ENCODE measurements around the gene CTDSP2. TPM values are rescaled to one million over a fixed set of nuclear protein-coding genes. Genes with fewer than 3 reads are reported as not detected.
A peak's percentile ranks its signal among the peaks of the same experiment; 100 is the strongest.

The CTDSP2 gene
- total RNA-seq, 1 donor from 2014 or later, result 99.5 TPM

- intact Hi-C loops (cut with DNase I), result no loop called here
- DNase-seq, result no peak
- ATAC-seq (ENCODE audit: poor library complexity), result no peak
Measured at GRCh38 chr12:57840726-57841125, 5.8 kb downstream of the CTDSP2 start.

GRCh38 chr12:57839996-57840395, 6.5 kb downstream of the CTDSP2 start:
- ATAC-seq (ENCODE audit: poor library complexity) (no peak), DNase-seq (no peak)
- intact Hi-C loops (cut with DNase I), result no loop called here

DNA sequence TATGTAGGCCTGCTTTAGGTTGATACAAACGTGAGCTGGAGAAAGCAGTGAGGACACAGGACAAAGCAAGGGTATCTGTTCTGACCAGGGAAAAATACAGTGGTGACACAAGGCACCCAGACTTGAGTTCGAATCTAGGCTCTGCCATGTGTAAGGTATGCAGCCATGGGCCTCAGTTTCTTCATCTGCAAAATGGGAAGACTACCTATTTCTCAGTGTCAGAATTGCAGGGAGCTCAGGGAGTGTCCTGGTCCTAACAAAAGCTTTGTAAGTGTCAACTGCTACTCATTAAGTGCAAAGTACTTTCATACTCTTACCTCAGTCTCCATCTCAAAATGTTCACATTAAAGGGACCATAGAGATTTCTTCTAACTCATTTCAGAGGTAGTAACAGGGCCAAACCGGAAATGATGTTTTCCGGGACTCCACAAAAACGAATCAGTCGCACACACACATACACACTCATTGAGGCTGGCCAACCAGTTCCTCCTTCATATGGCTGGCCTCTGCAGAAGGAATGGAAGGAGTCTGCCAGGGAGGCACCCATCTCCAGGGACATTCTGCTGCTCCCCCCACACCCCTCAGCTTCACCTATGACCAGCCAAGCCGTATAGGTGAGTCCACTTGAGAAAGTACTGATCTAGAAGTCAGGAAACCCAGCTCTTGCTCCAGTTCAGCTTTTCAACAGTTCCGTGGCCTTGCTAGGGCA, 7.8 kb downstream of the CTDSP2 start:
- DNase-seq, result no peak
- no peak for ATAC-seq (ENCODE audit: poor library complexity)
- intact Hi-C loops (cut with DNase I), result no loop called here

DNA sequence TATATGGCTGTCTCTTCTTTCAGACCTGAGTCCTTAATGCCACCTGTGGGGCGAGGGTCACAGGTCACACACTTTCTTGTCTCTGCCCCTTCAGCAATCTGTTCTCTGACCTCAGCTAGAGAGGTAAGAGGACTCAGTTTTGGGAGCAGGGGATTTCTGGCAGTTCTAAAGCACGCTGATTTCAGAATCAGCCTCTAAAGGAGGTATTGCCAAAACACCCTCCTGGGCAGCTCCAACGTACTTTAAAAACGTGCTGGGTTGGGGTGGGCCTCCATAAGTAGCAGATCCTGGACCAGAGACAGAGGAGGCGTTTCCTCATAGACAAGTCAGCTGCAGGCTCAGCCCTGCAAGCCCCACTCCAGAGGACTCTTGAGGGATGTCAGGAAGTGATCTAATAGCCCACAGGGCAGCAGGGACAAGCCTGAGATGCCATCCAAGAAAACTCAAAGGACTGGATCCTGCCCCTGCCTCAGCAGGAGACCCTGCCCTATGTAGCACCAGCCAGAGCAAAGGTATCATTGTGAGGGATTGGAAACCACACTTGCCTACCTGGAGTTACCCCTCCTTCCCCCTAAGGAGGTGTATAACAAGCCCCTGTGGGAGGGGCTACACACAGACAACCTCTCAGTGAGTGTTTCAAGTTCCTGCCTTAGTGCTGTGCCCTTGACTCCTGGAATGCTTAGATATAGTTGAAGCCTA, 8.5 kb downstream of the CTDSP2 start:
- ATAC-seq (ENCODE audit: poor library complexity), result peak; percentile 51
- intact Hi-C loops (cut with DNase I), result no loop called here
- DNase-seq, result peak; percentile 60

- peak; percentile 87 for DNase-seq
- ATAC-seq (ENCODE audit: poor library complexity), result peak; percentile 54
Measured at GRCh38 chr12:57836442-57837375, 9.8 kb downstream of the CTDSP2 start.

GRCh38 chr12:57835366-57836288, 10.9 kb downstream of the CTDSP2 start:
- intact Hi-C loops (cut with DNase I), result no loop called here
- ATAC-seq (ENCODE audit: poor library complexity) (no peak), DNase-seq (no peak)

More at GRCh38 chr12:57836442-57837375, 9.8 kb downstream of the CTDSP2 start:
- intact Hi-C loops (cut with DNase I), result no loop called here

DNA sequence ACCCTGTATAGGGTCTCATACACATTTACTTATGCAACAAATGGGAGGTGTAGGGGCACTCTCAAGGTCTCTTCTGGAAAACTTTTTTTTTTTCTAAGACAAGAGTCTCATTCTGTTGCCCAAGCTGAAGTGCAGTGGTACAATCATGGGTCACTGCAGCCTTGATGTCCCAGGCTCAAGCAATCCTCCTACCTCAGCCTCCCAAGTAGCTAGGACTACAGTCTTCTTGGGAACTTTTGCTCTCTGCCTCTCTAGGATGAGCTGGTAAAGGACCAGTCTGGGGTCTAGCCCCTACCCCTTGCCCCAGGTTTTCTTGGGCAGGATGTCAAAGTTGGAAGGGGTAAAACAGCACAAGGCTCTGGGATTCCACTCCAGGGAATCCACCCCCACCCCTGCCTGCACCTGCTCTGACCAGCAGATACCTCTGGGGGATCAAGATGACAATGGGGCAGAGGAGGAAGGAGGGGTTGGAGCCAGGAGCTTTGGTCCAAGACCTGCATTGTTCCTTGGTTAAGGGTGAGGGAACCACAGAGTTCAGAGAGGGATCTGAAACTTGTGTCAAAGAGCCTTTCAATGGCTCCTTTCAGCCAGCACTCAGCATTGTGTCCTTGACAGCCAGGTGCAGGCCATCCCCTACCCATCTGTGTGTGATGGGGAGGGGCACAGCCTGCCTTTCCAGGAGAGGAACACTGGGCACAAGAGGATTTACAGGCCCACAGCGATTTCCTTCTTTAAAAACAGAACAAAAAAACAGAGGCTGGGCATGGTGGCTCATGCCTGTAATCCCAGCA, 12.2 kb downstream of the CTDSP2 start:
- DNase-seq, result no peak
- ATAC-seq (ENCODE audit: poor library complexity), result no peak
- intact Hi-C loops (cut with DNase I), result no loop called here

- ATAC-seq (ENCODE audit: poor library complexity) (no peak), DNase-seq (no peak)
- intact Hi-C loops (cut with DNase I), result loop anchor here (2.0 kb wide), 1 partner anchor 71 kb away; no protein-coding TSS in a partner anchor
Measured at GRCh38 chr12:57833672-57834071, 12.9 kb downstream of the CTDSP2 start.

GRCh38 chr12:57832966-57833365, 13.6 kb downstream of the CTDSP2 start:
- intact Hi-C loops (cut with DNase I), result loop anchor here (2.0 kb wide), 1 partner anchor 72 kb away; no protein-coding TSS in a partner anchor
- DNase-seq (no peak), ATAC-seq (ENCODE audit: poor library complexity) (no peak)

DNA sequence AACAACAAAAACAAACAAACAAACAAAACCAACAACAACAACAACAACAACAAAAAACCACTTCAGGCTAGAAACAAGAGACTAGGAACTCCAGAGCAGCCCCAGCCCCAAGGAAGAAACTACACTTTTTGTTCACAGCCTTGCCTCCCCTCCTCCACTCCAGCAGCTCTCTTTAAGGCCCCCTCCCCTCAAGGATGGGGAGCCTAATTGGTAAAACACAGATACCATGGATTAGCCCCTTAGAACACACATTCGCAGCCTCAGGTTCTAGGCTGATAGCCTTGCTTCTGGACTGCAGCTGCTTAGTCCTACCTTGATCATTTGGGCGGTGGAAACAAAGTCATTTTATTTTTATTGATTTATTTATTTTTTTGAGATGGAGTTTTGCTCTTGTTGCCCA, 16.1 kb downstream of the CTDSP2 start:
- ATAC-seq (ENCODE audit: poor library complexity) (no peak), DNase-seq (no peak)
- intact Hi-C loops (cut with DNase I), result no loop called here

GRCh38 chr12:57829025-57829777, 17.3 kb downstream of the CTDSP2 start:
- ATAC-seq (ENCODE audit: poor library complexity), result no peak
- DNase-seq, result no peak
- intact Hi-C loops (cut with DNase I), result no loop called here

GRCh38 chr12:57826966-57827365, 19.6 kb downstream of the CTDSP2 start:
- no peak for DNase-seq
- no peak for ATAC-seq (ENCODE audit: poor library complexity)
- intact Hi-C loops (cut with DNase I), result no loop called here

DNA sequence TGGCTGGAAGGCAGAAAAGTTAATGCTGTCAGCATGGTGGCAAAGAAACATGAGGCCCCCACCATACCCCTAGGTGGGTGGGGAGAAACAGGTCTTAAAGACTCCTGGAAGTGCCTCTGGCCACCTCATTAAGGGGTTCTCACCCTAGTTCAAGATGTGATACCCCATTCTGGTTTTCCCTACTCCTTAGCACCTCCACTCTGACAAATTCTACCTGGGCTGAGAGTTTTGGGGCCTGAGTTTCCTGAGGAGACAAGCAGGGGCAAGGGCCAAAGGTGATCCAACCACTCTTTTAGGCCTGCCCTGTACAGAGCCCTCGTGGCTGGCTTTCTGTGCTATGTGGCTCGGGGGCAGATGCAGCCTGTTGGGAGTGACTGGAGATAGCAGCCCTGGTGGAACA, 20.1 kb downstream of the CTDSP2 start:
- no peak for DNase-seq
- ATAC-seq (ENCODE audit: poor library complexity), result no peak
- intact Hi-C loops (cut with DNase I), result no loop called here

DNA sequence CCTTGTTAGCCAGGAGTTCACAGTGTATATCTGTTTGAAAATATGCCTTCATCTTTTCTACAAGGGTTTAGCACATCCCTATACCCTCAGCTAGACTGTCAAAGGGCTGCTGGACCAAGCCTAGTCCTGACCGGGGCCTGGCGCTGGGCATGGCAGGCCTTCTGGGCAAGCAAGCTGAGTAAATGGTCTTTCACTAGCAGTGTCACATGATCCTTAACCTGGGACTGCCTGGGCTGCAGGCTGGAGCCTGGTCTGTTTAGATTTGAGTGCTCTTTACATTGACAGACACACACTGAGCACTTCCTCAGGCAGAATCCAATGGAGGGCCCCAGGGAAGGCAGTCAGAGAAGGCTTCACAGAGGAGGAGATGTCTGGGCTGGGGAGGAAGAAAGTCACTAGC, 21.1 kb downstream of the CTDSP2 start:
- ATAC-seq (ENCODE audit: poor library complexity) (no peak), DNase-seq (no peak)
- intact Hi-C loops (cut with DNase I), result no loop called here

- ATAC-seq (ENCODE audit: poor library complexity), result no peak
- no peak for DNase-seq
- intact Hi-C loops (cut with DNase I), result no loop called here
Measured at GRCh38 chr12:57823908-57824640, 22.5 kb downstream of the CTDSP2 start.
